Left lung (tissue), 10 donors: ENCODE data around the gene NRG3. TPM values are rescaled to one million over a fixed set of nuclear protein-coding genes. Genes with fewer than 3 reads are reported as not detected.

Experiments
- ATAC-seq: fragments of 200-7000 bp; cut with Tn5 transposase; one replicate; pipeline ENCODE4 v1.9.1; 2020; ENCODE audit warnings: moderate library complexity
- DNase-seq, 4 donors: peaks; one replicate each; pipeline ENCODE4 v3.0.0-alpha.2; 2013 to 2020
- H3K27ac ChIP-seq, 2 donors: fragments of 200-600 bp; sonication (generic) in 1 of 2; one replicate each; pipeline versions ENCODE4 v1.5.0 to v1.8.0; 2020 to 2021
- H3K27me3 ChIP-seq, 2 donors: fragments of 200-600 bp; sonication (generic) in 1 of 2; one replicate each; pipeline versions ENCODE4 v1.5.0 to v1.8.0; 2020 to 2021
- H3K36me3 ChIP-seq, 2 donors: fragments of 200-600 bp; sonication (generic) in 1 of 2; one replicate each; pipeline versions ENCODE4 v1.5.0 to v1.8.0; 2020 to 2021
- H3K4me1 ChIP-seq, 2 donors: fragments of 200-600 bp; one replicate each; pipeline ENCODE4 v1.8.0; 2021
- H3K4me3 ChIP-seq, 2 donors: fragments of 200-600 bp; sonication (generic) in 1 of 2; one replicate each; pipeline versions ENCODE4 v1.5.0 to v1.8.0; 2020 to 2021; ENCODE audit warnings: mild to moderate bottlenecking in 1 of 2
- H3K9me3 ChIP-seq, 2 donors: fragments of 200-600 bp; sonication (generic) in 1 of 2; one replicate each; pipeline versions ENCODE4 v1.5.0 to v1.8.0; 2020 to 2021
- CTCF ChIP-seq, 2 donors: fragments of 200-600 bp; sonication (generic) in 1 of 2; IDR thresholded peaks; one replicate each; pipeline versions ENCODE4 v1.5.0 to v1.8.0; 2021; ENCODE audit warnings: antibody characterized with exemption in 2 of 2
- intact Hi-C, 2 donors: fragments of 100-400 bp; cut with DNase I; formaldehyde crosslinking; loops; one replicate each; pipeline versions ENCODE4 v1.11.2 to v1.14.2; 2022
- polyA plus RNA-seq, 6 donors: library from polyadenylated mRNA; unstranded; fragments of 120-200 nt; gene quantifications; one replicate each; pipeline ENCODE4 v1.2.1, GENCODE V29; 2013; ENCODE audit not compliant: insufficient read length in 6 of 6
- total RNA-seq, 2 donors: library from RNA; stranded (reverse); fragmentation: NEBNext Ultra II Directional; extraction: Animal tissue kit (Norgen Biotek cat#: 25700); gene quantifications; one replicate each; pipeline ENCODE4 v1.2.1, GENCODE V29; 2021
- donor health status: DM: no; HTN: yes; CAD: no.
- donor health status: DM: no; HTN: no; CAD: no.

The NRG3 gene
- total and polyA plus RNA-seq, 8 donors, result 1.0 to 1.7 (median 1.1) TPM

- Histone ChIP-seq H3K36me3 (no peaks in the 10 kb centered on the region), H3K4me1 (no peaks in the 10 kb centered on the region), H3K27ac (no peak overlapping the region), H3K27me3 (no peaks in the 10 kb centered on the region), H3K9me3 (no peaks in the 10 kb centered on the region), H3K4me3 (no peak overlapping the region)
- no peak for ATAC-seq
- TF ChIP-seq CTCF (IDR thresholded peaks at IDR 0.05), result no peak
- intact Hi-C loops, result no loop called here
- no peak for DNase-seq
Observed at GRCh38 chr10:82880776-82881290, 1005.8 kb downstream of the NRG3 start.

- H3K36me3 ChIP-seq, result no peaks in the 10 kb centered on the region
- intact Hi-C loops, result no loop called here
- no peak for TF ChIP-seq CTCF (IDR thresholded peaks at IDR 0.05)
- no peaks in the 10 kb centered on the region for H3K9me3 ChIP-seq
- H3K4me1 ChIP-seq, result no peaks in the 10 kb centered on the region
- H3K27me3 ChIP-seq, result no peaks in the 10 kb centered on the region
- no peak overlapping the region for H3K4me3 ChIP-seq
- no peak for ATAC-seq
- no peak for DNase-seq
- no peak overlapping the region for H3K27ac ChIP-seq
Observed at GRCh38 chr10:82882722-82883121, 1007.7 kb downstream of the NRG3 start.

- no peaks in the 10 kb centered on the region for H3K27me3 ChIP-seq
- TF ChIP-seq CTCF (IDR thresholded peaks at IDR 0.05), result no peak
- H3K27ac ChIP-seq, result no peak overlapping the region
- ATAC-seq, result no peak
- no peaks in the 10 kb centered on the region for H3K4me1 ChIP-seq
- no peaks in the 10 kb centered on the region for H3K9me3 ChIP-seq
- intact Hi-C loops, result no loop called here
- no peak for DNase-seq
- H3K36me3 ChIP-seq, result no peaks in the 10 kb centered on the region
- no peak overlapping the region for H3K4me3 ChIP-seq
Observed at GRCh38 chr10:82883603-82884002, 1008.6 kb downstream of the NRG3 start.

GRCh38 chr10:82887488-82887887 is 1012.5 kb downstream of the NRG3 start:
- no peak overlapping the region for H3K4me3 ChIP-seq
- intact Hi-C loops, result no loop called here
- no peak for TF ChIP-seq CTCF (IDR thresholded peaks at IDR 0.05)

GRCh38 chr10:82888809-82889455 is 1013.9 kb downstream of the NRG3 start:
- H3K36me3 ChIP-seq, result no peaks in the 10 kb centered on the region
- no peaks in the 10 kb centered on the region for H3K4me1 ChIP-seq
- no peak overlapping the region for H3K27ac ChIP-seq
- no peak overlapping the region for H3K4me3 ChIP-seq
- no peak for DNase-seq
- intact Hi-C loops, result no loop called here
- TF ChIP-seq CTCF (IDR thresholded peaks at IDR 0.05), result no peak
- no peaks in the 10 kb centered on the region for H3K9me3 ChIP-seq
- no peaks in the 10 kb centered on the region for H3K27me3 ChIP-seq
- ATAC-seq, result no peak

More at GRCh38 chr10:82887488-82887887, 1012.5 kb downstream of the NRG3 start:
- Histone ChIP-seq H3K9me3 (no peaks in the 10 kb centered on the region), H3K27ac (no peak overlapping the region), H3K4me1 (no peaks in the 10 kb centered on the region), H3K36me3 (no peaks in the 10 kb centered on the region), H3K27me3 (no peaks in the 10 kb centered on the region)
- ATAC-seq (no peak), DNase-seq (no peak)
